Aorta (tissue), 5 donors: ENCODE measurements around the gene CEP57. TPM values are rescaled to one million over a fixed set of nuclear protein-coding genes. Genes with fewer than 3 reads are reported as not detected.

Experiments
- ATAC-seq: fragments of 200-7000 bp; cut with Tn5 transposase; one replicate; pipeline ENCODE4 v1.9.1; 2022; ENCODE audit warnings: moderate library complexity; ENCODE audit not compliant: low FRiP score
- DNase-seq, 2 donors: peaks; one replicate each; pipeline ENCODE4 v3.0.0-alpha.2; 2020
- H3K27ac ChIP-seq, 2 donors: one replicate each; pipeline ENCODE4 v1.5.1; 2013; ENCODE audit warnings: low read length in 2 of 2, mild to moderate bottlenecking in 2 of 2, moderate library complexity in 2 of 2, control low read depth in 1 of 2, inconsistent platforms in 1 of 2, low read depth in 1 of 2
- H3K27me3 ChIP-seq, 2 donors: one replicate each; pipeline ENCODE4 v1.6.1; 2013; ENCODE audit warnings: control low read depth in 1 of 2, low read length in 1 of 2, mild to moderate bottlenecking in 1 of 2, moderate library complexity in 1 of 2; ENCODE audit not compliant: insufficient read depth in 2 of 2, control insufficient read depth in 1 of 2
- H3K36me3 ChIP-seq, 2 donors: one replicate each; pipeline ENCODE4 v1.6.1; 2013; ENCODE audit warnings: control low read depth in 1 of 2, low read length in 1 of 2, mild to moderate bottlenecking in 1 of 2; ENCODE audit not compliant: insufficient read depth in 2 of 2, control insufficient read depth in 1 of 2
- H3K4me1 ChIP-seq, 2 donors: one replicate each; pipeline ENCODE4 v1.6.1; 2013; ENCODE audit warnings: low read length in 2 of 2, control low read depth in 1 of 2, mild to moderate bottlenecking in 1 of 2, moderate library complexity in 1 of 2; ENCODE audit not compliant: insufficient read depth in 2 of 2, control insufficient read depth in 1 of 2
- H3K4me3 ChIP-seq, 2 donors: one replicate each; pipeline ENCODE4 v1.5.1; 2013; ENCODE audit warnings: low read length in 2 of 2, control low read depth in 1 of 2, mild to moderate bottlenecking in 1 of 2
- H3K9me3 ChIP-seq: one replicate; pipeline ENCODE4 v1.6.1; 2013; ENCODE audit warnings: mild to moderate bottlenecking, low read length; ENCODE audit not compliant: control insufficient read depth
- WGBS, 2 donors: extraction: QIAGEN DNeasy Blood & Tissue Kit; methylation state at CpG; one replicate each; pipeline ENCODE4 v1.1.7; 2013; 5-methylcytosine and 5-hydroxymethylcytosine counted together
- intact Hi-C, 2 donors: fragments of 100-400 bp; cut with DNase I; formaldehyde crosslinking; loops; one replicate each; pipeline versions ENCODE4 v1.14.2 to v1.15.0; 2022
- polyA plus RNA-seq, 2 donors: library from polyadenylated mRNA; stranded (reverse); fragments of 200-250 nt; gene quantifications; one replicate each; pipeline ENCODE4 v1.2.3, GENCODE V29; 2013
- total RNA-seq, 2 donors: library from RNA; stranded (reverse); fragmentation: NEBNext Ultra II Directional; extraction: Animal tissue kit (Norgen Biotek cat#: 25700); gene quantifications; one replicate each; pipeline ENCODE4 v1.2.1, GENCODE V29; 2021
- donor health status: healthy with polysubstance abuse.
- donor health status: Bipolar disorder and iron deficiency.
- donor health status: DM: no; HTN: no; CAD: no.
- donor health status: DM: no; HTN: no; CAD: no.
- donor health status: DM: yes; HTN: yes; CAD: no.

CEP57 gene
- total and polyA plus RNA-seq, 4 donors: 20.5 to 39.3 (median 23.1) TPM

- H3K4me3 ChIP-seq: no peak overlapping the region
- H3K4me1 ChIP-seq: peaks cover 0 to 2% of the 10 kb centered on the region in 2 donors
- no peaks in the 10 kb centered on the region for H3K27me3 ChIP-seq
- H3K36me3 ChIP-seq: no peaks in the 10 kb centered on the region
- no peak overlapping the region for H3K27ac ChIP-seq
- intact Hi-C loops: no loop called here
- 90 to 94% methylated on average over 8 of the region's 8 CpGs for WGBS, 2 donors
- DNase-seq (no peak), ATAC-seq (no peak)
- H3K9me3 ChIP-seq: no peaks in the 10 kb centered on the region
These were observed 1.9 kb downstream of the CEP57 start for GRCh38 chr11:95792200-95792599.

DNA sequence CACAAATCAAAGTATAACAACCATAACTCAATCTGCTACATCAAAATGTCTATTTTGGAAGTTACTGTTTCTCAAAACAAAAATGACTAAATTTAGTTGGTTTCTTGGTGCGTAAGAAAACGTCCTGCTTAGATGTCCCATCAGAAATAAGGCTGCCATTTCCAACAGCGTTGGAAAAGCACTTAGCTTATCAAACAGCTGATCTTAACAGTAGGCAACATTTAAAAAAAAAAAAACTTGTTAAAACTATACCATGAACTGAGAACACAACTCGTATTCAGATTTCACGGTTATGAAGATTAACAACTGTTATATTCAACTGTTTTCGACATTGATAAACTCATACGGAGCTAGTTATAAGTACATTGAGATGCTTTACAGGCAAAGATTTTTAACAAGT lies 2.4 kb downstream of the CEP57 start:
- H3K9me3 ChIP-seq: no peaks in the 10 kb centered on the region
- peaks cover 0 to 2% of the 10 kb centered on the region in 2 donors for H3K4me1 ChIP-seq
- no peaks in the 10 kb centered on the region for H3K27me3 ChIP-seq
- H3K4me3 ChIP-seq: no peak overlapping the region
- intact Hi-C loops: no loop called here
- no peak for ATAC-seq
- 88% methylated on average over 7 of the region's 7 CpGs for WGBS, 2 donors
- H3K36me3 ChIP-seq: no peaks in the 10 kb centered on the region
- H3K27ac ChIP-seq: no peak overlapping the region
- DNase-seq: no peak

- DNase-seq (no peak), ATAC-seq (no peak)
- Histone ChIP-seq H3K9me3 (no peaks in the 10 kb centered on the region), H3K4me3 (no peak overlapping the region), H3K27ac (no peak overlapping the region), H3K36me3 (no peaks in the 10 kb centered on the region), H3K4me1 (peaks cover 0 to 2% of the 10 kb centered on the region in 2 donors), H3K27me3 (no peaks in the 10 kb centered on the region)
- WGBS, 2 donors: 91 to 92% methylated on average over 4 of the region's 4 CpGs
- intact Hi-C loops: no loop called here
These were observed 2.8 kb downstream of the CEP57 start for GRCh38 chr11:95793116-95793515.

DNA sequence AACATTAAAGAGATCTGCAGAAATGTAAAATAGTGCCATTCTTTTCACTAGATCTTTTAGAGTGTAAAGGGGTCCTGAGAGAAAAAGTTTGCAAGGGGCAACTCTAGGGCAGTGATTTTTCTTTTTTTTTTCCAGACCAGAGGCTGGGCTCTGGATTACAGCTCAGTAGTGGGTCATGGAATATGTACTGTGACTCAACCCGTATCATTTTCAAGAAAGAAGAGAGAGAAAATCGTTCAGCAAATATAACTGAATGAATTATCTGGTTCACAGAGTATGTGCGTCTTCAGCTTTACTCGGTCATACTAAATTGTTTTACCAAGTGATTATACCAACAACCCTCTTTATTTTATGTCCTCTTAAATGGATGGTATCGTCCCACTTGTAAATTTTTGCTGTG lies 3.8 kb downstream of the CEP57 start:
- Histone ChIP-seq H3K4me1 (no peaks in the 10 kb centered on the region), H3K27ac (no peak overlapping the region), H3K4me3 (no peak overlapping the region), H3K9me3 (no peaks in the 10 kb centered on the region), H3K36me3 (no peaks in the 10 kb centered on the region), H3K27me3 (no peaks in the 10 kb centered on the region)
- intact Hi-C loops: no loop called here
- DNase-seq: no peak
- no peak for ATAC-seq
- WGBS, 2 donors: 92 to 94% methylated on average over 5 of the region's 5 CpGs

DNA sequence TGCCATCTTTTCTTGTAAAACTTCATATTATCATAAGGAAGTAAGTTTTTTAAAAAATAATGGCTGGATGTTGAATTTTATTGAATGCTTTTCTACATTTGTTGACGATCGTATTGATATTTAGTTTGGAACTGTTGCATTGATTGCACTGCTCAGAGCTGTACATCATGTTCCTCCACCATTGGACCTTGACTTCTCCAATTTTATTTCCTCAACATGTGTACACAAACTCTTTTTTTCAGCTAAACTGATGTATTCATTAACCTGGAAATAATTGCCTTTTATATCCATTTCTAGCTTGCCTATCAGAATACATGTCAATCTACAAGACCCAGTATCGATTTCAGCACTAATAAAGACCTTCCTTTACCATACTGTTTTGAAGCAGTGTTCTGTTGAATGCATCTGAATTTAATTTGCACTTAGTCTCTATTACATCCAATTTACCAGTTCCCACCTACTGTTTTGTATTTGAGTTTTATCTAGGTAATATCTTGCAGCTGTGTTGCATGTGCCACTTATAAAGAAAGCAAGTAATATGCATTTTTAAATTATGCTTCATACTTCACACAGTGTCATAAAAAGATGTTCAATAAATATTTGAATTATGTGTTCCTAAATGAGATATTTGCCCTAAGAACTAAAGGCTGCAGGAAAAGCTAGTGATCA lies 5.5 kb downstream of the CEP57 start:
- Histone ChIP-seq H3K9me3 (no peaks in the 10 kb centered on the region), H3K4me3 (no peak overlapping the region), H3K27me3 (no peaks in the 10 kb centered on the region), H3K27ac (no peak overlapping the region), H3K4me1 (no peaks in the 10 kb centered on the region), H3K36me3 (peaks cover 0 to 4% of the 10 kb centered on the region in 2 donors)
- intact Hi-C loops: no loop called here
- DNase-seq (no peak), ATAC-seq (no peak)
- 83 to 94% methylated on average over 3 of the region's 3 CpGs for WGBS, 2 donors

DNA sequence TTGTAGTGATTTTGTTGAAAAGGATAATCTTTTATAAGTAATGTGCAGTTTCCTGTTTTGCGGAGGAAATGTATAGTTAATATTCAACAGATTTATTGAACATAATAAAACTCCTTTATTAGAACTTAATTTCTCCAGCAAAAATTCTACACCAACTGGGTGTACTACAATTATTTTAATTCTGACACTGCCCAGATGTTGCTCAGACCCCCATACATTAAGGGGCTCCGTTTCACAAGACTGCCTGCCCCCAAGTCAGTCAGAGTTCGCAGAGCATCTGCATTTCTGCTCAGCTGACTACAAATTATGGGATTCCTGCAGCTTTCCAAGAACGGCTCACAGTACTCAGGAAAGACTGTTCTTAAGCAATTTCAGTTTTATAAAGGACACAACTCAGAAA lies 6.2 kb downstream of the CEP57 start:
- WGBS, 2 donors: 73 to 79% methylated on average over 4 of the region's 4 CpGs
- Histone ChIP-seq H3K27ac (no peak overlapping the region), H3K27me3 (no peaks in the 10 kb centered on the region), H3K4me3 (no peak overlapping the region), H3K9me3 (no peaks in the 10 kb centered on the region), H3K4me1 (no peaks in the 10 kb centered on the region), H3K36me3 (peaks cover 0 to 4% of the 10 kb centered on the region in 2 donors)
- intact Hi-C loops: no loop called here
- no peak for ATAC-seq
- DNase-seq: no peak

DNA sequence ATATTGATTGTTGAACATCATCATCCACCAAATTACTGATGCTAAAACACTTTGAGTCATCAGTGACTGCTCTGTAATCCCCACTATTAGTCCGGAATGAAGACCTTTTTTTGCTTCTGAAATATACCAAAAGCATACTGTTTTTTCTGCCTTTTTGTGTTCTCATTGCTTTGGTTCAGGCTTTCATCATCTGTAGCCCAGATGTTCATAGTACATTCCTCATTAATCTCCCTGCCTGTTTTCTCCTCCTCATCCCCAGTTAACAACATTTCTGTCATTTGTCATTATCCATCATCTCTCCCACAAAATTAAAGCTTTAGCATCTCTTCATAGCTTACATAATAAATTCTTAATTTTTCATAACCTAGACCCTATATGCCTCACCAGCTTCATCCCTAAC lies 9.2 kb downstream of the CEP57 start:
- H3K27me3 ChIP-seq: no peaks in the 10 kb centered on the region
- intact Hi-C loops: no loop called here
- 73 to 87% methylated on average over 1 of the region's 1 CpG for WGBS, 2 donors
- no peaks in the 10 kb centered on the region for H3K4me1 ChIP-seq
- no peak overlapping the region for H3K4me3 ChIP-seq
- peaks cover 0 to 6% of the 10 kb centered on the region in 2 donors for H3K36me3 ChIP-seq
- DNase-seq: no peak
- no peak overlapping the region for H3K27ac ChIP-seq
- H3K9me3 ChIP-seq: no peaks in the 10 kb centered on the region
- no peak for ATAC-seq

DNA sequence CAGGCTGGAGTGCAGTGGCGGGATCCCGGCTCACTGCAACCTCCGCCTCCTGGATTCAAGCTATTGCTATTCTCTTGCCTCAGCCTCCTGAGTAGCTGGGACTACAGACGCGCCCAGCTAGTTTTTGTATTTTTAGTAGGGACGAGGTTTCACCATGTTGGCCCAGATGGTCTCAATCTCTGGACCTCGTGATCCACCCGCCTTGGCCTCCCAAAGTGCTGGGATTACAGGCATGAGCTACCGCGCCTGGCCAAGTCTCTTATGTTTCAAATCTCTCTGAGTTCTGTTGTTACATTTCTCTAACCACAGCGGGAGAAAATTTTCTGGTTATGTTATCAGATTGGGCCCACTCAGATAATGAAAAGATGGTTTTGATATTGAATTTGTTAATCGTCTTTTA lies 10.1 kb downstream of the CEP57 start:
- no peak overlapping the region for H3K27ac ChIP-seq
- H3K27me3 ChIP-seq: no peaks in the 10 kb centered on the region
- no peaks in the 10 kb centered on the region for H3K9me3 ChIP-seq
- no peaks in the 10 kb centered on the region for H3K4me1 ChIP-seq
- H3K4me3 ChIP-seq: no peak overlapping the region
- intact Hi-C loops: no loop called here
- ATAC-seq: no peak
- DNase-seq: no peak
- WGBS, 2 donors: 93 to 94% methylated on average over 12 of the region's 12 CpGs
- peaks cover 0 to 6% of the 10 kb centered on the region in 2 donors for H3K36me3 ChIP-seq

DNA sequence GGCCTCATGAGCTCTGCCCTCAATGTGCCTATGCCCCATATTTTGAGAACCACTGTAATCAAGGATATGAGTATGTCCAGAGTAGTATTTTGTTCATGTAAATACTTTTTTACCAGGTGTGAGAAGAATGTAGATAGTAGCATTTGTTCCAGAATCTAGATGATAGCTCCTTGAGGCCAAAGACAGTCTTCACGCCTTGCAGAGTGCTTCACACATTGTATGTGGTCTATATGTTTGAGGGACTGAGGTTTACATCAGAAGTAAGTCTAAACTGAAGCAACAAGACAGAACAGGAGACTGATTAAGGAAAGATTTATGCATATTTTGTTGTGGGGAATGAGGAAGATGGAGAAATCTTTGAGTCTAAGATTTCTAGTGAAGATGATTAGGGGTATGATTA lies 12.5 kb downstream of the CEP57 start:
- no peak overlapping the region for H3K27ac ChIP-seq
- no peaks in the 10 kb centered on the region for H3K4me1 ChIP-seq
- peaks cover 0 to 6% of the 10 kb centered on the region in 2 donors for H3K36me3 ChIP-seq
- no peaks in the 10 kb centered on the region for H3K27me3 ChIP-seq
- no peaks in the 10 kb centered on the region for H3K9me3 ChIP-seq
- no peak for DNase-seq
- intact Hi-C loops: no loop called here
- 90 to 100% methylated on average over 1 of the region's 1 CpG for WGBS, 2 donors
- ATAC-seq: no peak
- H3K4me3 ChIP-seq: no peak overlapping the region
